GM19467 (cell line): Measurements from ENCODE around the gene USH1C.

Experiments
- ATAC-seq: cut with Tn5 transposase; IDR thresholded peaks from one replicate; pipeline ENCODE4 v1.9.1; 2021; ENCODE audit warnings: mild to moderate bottlenecking, moderate library complexity; ENCODE audit not compliant: unreplicated experiment

USH1C gene

DNA sequence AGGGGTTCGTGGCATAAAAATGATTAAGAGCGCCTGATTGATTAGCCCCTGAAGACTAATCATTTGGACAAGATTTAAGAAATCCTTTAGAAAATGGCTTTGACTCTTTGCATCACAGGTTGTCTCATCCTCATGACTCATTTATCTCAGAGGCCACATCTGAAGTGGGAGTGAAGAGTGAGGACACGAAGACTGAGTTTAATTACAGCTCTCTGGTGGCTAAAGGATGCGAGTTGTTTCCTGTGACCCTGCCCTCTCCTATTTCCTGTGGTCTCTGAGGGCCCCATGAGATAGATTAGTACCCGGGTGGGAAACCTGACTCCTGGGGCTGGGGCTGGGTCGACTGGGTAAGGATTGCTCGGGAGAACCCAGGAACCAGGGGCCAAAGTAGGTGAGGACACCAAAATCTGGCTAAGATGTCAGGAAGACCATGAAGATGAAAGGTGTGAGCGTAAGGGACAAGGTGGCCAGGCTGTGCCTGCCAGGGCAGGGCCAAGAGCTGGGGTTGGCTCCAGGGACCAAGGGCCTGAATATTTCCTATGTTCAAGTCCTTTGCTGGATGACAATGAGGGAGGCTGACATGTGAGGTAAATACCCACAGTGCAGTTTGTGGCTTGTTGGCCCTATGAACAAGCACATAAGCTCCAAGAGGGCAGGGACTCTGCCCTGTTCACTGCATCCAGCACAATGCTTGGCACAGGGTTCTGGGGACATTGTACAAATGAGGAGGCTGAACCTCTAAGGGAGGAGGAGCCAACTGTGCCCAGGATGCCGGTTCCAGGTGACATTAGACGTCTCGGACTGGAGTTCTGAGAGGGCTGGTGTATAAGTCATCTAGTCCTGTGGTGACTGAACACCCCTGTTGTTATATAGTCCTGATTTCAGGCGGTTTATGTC, 6.5 kb upstream of the USH1C start:
- no peak for ATAC-seq

DNA sequence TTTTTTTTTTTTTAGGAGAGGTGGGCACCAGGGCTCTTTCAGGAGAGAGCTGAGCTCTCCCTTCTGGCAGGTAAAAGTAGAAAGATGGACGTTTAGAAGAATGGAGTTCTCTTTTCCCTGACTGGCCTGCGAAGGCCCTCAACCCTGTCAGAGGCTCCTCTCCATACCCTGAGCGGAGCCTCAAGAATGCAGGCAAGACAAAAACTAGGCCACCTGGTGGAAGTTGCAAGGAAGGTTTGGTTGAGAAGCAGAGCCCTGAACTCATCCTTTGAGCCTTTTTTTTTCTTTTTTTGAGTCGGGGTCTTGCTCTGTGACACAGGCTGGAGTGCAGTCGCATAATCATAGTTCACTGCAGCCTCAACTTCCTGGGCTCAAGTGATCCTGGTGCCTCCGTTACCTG, 4.2 kb upstream of the USH1C start:
- ATAC-seq, result no peak

DNA sequence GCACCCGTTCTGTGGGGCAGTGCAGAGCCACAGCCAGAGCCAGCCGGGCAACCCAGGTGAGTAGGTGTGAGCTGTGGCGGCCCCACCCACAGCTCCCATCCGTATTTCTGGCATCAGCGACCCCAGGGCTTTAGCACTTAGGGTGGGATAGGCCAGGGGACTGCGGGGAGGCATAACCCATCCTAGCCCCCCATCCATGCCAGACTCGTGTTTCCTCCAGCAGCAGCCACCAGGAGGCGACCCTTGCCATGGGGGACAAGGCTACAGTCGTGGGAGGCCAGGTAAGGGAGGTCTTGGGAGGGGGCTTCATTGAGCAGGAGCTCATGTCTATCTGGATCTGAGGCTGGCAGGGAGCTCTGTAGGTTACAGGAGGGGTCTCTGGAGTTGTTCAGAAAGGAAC, 3.7 kb upstream of the USH1C start:
- ATAC-seq, result no peak

- no peak for ATAC-seq
Observed at GRCh38 chr11:17547051-17547577, 2.9 kb upstream of the USH1C start, which contains the start of gene OTOG. Gene OTOG (plus strand): TSS chr11:17547259. CDS start chr11:17547373, 114 bp downstream.

DNA sequence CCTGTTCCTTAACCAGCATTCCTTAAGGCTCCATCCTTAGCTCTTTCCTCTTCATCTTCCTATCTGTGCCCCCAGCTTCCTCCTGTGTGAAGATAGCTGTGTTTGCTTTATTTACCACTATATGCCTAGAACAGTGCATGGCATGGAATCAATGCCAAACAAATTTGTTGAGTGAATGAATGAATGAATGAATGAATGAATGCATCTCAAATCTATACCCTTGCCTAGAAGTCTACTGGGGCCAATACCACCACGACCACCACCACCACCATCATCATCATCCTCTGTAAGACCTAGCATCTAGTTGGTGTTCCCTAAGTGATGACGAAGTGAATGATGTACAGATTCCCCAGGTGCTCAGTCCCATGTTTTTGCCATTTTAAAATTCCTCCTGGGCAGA, 2.0 kb upstream of the USH1C start:
- ATAC-seq, result no peak

GRCh38 chr11:17543574-17544180, 539 bp downstream of the USH1C start:
- no peak for ATAC-seq

DNA sequence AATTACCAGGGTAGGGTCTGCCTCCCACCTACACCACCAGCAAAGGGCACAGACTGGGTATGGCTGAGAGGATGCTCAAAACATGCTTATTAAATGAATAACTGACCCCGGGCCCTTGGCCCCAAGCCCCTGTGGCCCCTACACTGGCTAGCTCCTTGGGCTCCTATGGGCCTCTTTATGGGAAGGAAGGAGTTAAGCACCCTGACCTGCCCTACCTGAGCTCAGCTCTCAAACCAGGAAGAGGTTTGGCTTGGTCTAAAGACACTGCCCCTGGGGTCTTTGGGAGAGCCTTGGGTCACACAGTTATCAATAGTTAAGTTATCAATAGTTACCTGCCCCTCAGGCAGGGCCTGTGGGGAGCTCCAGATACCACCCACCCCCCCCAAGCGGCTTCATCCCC, 1.2 kb downstream of the USH1C start:
- ATAC-seq, result no peak

GRCh38 chr11:17542249-17542648, 2.0 kb downstream of the USH1C start:
- no peak for ATAC-seq

DNA sequence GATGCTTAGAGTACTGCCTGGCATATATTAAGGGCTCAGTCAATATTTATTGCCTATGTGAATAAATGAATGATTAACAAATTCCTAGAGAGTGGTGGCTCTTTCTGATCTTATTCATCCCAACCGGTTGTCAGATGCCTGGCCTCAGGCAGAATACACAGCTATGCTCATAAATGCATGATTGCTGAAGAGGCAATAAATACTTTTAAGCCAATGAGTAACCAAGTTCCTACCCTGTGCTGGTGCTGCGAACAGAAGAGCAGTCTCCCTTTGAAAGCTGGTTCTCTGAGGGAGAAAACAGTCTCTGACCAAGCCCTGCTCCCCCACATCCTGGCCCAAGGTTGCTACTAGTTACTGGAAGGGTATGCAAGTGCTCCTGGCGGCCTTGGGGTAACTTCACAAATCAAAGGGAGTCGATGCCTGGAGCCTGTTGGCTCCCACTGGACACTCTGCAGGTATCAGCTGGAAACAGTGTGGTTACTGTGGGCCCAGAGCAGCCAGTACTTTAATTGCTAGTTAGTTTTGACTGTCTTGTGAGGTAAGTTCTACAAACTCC, 2.8 kb downstream of the USH1C start:
- no peak for ATAC-seq

GRCh38 chr11:17540807-17541206, 3.4 kb downstream of the USH1C start:
- no peak for ATAC-seq

DNA sequence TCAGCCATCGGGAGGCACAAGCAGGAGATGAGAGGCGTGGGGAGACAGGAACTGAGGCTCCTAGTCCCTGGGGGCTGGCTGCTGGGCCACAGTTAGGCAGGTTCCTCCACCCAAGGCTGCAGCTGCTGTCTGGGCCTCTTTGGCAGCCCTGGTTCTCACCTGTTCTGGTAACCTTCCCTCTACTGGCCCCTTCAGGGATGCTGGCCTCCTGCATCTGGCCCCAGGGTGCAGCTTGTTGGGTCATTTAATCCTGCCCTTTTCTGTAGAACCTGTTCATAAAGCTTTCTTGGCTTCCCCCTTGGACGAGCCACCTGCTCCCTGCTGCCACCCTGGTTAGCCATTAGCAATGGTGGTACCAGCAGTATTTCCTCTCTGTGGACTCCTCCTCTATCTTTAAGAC, 5.5 kb downstream of the USH1C start:
- no peak for ATAC-seq

GRCh38 chr11:17538054-17538453, 6.2 kb downstream of the USH1C start:
- ATAC-seq, result no peak

- no peak for ATAC-seq
Observed at GRCh38 chr11:17537261-17537660, 7.0 kb downstream of the USH1C start.

DNA sequence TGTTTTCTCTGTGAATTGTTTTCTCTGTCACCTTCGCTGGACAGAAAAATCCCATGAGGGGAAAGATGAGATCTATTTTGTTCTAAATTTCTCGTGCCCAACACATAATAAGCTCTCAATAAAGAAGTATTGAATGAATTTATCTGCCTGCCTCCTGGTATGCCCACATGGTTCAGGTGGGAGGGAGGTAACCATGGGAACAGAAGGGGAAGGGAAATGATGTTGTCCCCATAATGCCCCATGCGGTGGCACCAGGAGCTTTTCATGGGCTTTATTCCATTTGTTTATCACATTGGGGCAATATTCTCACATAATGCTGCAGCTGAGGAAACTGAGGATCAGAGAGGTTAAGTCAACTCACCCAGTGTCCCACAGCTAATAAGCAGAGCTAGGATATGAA, 8.7 kb downstream of the USH1C start:
- no peak for ATAC-seq

DNA sequence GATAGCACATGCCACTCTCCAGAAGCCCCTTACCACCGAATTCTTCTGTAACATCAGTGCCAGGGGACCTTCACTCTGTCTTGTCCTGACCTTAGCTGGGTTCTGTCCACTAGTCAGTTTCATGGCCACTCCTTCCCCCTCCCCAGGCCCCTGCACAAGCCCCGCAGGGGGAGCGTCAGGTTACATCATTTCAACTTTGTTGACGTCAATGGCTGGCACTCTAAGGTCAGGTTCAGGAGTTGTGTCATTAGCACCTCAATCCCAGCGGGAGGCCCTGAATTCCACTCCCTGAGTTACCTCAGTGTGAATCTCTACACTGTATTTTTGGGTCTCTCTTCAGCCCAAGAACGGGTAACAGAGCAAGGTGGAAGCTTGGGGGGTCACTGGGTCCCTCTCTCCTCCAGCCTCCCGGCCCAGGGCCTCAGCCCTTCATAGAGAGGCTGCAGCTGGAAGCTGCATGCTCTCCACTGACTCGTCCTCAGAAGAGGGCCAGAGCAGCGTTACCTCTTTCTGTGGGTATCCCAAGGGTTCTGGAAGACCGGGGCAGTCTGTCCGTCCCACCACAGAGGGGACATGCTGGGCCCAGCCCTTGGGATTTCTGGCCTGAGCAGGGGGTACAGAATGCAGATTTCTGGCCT, 10.3 kb downstream of the USH1C start:
- no peak for ATAC-seq

- ATAC-seq, result no peak
Observed at GRCh38 chr11:17533341-17533740, 10.9 kb downstream of the USH1C start.

GRCh38 chr11:17532784-17533183, 11.4 kb downstream of the USH1C start:
- no peak for ATAC-seq

DNA sequence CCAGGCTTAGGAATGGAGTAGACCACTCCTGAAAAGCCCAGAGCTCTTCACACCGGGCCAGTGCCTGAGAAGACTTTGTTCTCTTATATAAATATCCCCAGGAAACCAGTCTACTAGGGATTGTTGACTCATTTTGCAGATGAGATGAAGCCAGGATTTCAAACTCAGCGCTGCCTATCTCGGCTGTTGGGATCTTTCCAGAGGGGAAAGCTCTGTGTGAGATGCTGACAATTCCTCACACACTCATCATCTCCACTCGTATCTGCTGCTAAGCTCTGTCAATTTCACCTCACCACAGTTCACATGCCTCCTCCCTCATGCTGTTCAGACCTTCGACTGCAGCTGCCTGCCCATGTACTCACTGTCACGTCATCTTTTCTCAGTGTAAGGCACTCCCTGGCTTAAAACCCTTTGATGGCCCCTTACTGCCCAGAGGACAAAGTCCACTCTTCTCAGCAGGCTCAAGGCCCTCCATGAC, 12.5 kb downstream of the USH1C start:
- no peak for ATAC-seq

DNA sequence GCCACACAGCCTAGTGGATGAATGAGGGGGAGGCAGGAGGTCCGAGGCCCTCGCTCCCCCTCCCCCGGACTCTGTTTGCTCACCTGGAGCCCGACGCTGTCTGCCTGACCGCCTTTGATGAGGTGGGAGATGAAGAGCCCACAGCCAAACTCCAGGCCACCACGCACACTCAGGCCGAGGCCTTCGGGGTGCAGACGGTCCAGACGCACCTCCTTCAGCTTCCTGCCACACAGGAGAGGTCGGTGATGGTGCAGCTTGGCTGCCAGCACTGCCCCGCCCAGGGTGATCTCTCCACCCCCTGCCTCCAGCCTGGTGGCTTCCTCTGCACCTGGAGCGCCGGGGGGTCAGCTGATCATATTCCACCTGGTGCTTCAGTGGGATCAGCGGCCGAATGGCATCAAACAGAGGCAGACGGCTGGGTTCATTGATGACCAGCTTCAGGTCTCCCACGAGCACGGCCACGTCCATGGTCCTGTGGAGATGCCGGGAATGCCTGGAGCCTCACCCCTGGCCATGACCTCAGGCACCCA, 13.1 kb downstream of the USH1C start:
- no peak for ATAC-seq

- no peak for ATAC-seq
Observed at GRCh38 chr11:17529844-17530185, 14.4 kb downstream of the USH1C start.
